ENCODE measurements around the gene USH2A.

Gene USH2A

DNA sequence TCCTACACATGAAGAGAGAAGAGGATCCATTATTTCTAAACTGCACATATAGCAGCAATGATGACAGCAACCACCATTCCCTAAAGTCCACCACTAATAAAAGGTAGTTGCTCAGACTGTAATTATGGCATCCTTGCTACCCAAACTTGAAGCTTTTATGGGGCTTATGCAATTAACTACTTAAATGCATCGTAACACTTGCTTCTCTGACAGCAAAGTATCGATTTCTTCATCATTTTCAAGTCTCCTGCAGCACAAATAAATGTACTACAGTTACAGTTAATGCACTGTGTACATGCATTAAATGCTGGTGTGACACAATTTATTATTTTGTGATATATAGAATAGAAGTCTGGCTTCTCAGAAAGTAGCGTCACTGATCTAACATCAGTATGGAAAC, 241.7 kb downstream of the USH2A start:
- Histone ChIP-seq H3K9me3 (ENCODE audit: control insufficient read depth, insufficient read depth, low read depth, low read length) (no peaks in the 10 kb centered on the region), H3K36me3 (ENCODE audit: control insufficient read depth in 2 of 2, insufficient read depth in 1 of 2, low read length in 2 of 2) (no peaks in the 10 kb centered on the region), H3K27ac (ENCODE audit: extremely low read depth, low read depth, low read length) (no peak overlapping the region), H3K4me1 (ENCODE audit: control insufficient read depth, insufficient read depth, low read length) (no peaks in the 10 kb centered on the region), H3K4me3 (ENCODE audit: low read depth, low read length) (no peak overlapping the region)
- ChIA-PET CTCF (interaction anchor here (0.5 kb wide), 1 partner anchor 1687 kb away, joined by 3 read pairs; no protein-coding TSS in a partner anchor), POLR2A (no interaction called here)
- TF ChIP-seq ZNF2 (tag by site-specific recombination; IDR thresholded peaks at IDR 0.05) = no peak
- TF ChIP-seq ZNF514 (tag by site-specific recombination; IDR thresholded peaks at IDR 0.05) = no peak
- TF ChIP-seq ZNF350 (tag by site-specific recombination; IDR thresholded peaks at IDR 0.05) = no peak
- TF ChIP-seq ZNF747 (tag by site-specific recombination; IDR thresholded peaks at IDR 0.05) = no peak
- no peak for TF ChIP-seq ZNF768 (tag by site-specific recombination; IDR thresholded peaks at IDR 0.05)
- TF ChIP-seq ZNF785 (tag by site-specific recombination; IDR thresholded peaks at IDR 0.05) = no peak
- TF ChIP-seq ZNF544 (tag by site-specific recombination; IDR thresholded peaks at IDR 0.05) = no peak
- TF ChIP-seq ZNF776 (tag by site-specific recombination; IDR thresholded peaks at IDR 0.05; ENCODE audit: borderline replicate concordance) = no peak
- TF ChIP-seq ZNF114 (tag by site-specific recombination; IDR thresholded peaks at IDR 0.05) = no peak
- no peak for TF ChIP-seq ZNF140 (tag by site-specific recombination; IDR thresholded peaks at IDR 0.05)

DNA sequence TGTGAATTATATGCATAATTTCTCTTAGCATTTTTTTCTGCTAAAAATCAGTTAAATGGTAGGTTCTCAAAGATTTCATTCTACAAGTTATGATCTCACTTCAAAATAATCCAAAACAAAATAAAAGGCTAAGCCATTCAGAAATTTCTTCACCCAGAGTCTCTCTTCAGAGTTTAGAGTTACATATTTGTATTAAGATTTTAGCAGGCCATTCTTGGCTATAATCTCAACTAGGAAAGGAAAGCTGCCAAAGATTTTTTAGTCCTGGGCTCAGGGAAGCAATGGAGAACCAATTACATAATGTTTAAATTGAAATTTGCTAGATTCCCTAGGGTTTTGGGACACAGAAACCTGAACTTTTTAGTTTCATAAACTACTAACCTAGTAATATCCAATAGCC, 245.0 kb downstream of the USH2A start:
- POLR2A ChIA-PET = no interaction called here
- TF ChIP-seq ZNF221 (tag by site-specific recombination; IDR thresholded peaks at IDR 0.05; ENCODE audit: borderline replicate concordance) = no peak
- no peak for TF ChIP-seq ZNF639 (tag by site-specific recombination; IDR thresholded peaks at IDR 0.05)
- no peak for TF ChIP-seq GLI2 (tag by site-specific recombination; IDR thresholded peaks at IDR 0.05; ENCODE audit: borderline replicate concordance, low read depth)
- no peak for TF ChIP-seq ZNF274 (IDR thresholded peaks at IDR 0.05; ENCODE audit: low read length)
- TF ChIP-seq ZNF274 (tag by site-specific recombination; IDR thresholded peaks at IDR 0.05; ENCODE audit: borderline replicate concordance) = no peak
- no peak for TF ChIP-seq ZNF175 (tag by site-specific recombination; IDR thresholded peaks at IDR 0.05)
- TF ChIP-seq, protein P1, sequence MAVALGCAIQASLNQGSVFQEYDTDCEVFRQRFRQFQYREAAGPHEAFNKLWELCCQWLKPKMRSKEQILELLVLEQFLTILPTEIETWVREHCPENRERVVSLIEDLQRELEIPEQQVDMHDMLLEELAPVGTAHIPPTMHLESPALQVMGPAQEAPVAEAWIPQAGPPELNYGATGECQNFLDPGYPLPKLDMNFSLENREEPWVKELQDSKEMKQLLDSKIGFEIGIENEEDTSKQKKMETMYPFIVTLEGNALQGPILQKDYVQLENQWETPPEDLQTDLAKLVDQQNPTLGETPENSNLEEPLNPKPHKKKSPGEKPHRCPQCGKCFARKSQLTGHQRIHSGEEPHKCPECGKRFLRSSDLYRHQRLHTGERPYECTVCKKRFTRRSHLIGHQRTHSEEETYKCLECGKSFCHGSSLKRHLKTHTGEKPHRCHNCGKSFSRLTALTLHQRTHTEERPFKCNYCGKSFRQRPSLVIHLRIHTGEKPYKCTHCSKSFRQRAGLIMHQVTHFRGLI (tag by site-specific recombination; IDR thresholded peaks at IDR 0.05) = no peak
- TF ChIP-seq ZNF473 (tag by site-specific recombination; IDR thresholded peaks at IDR 0.05) = no peak
- no peak for TF ChIP-seq PRDM4 (tag by site-specific recombination; IDR thresholded peaks at IDR 0.05)
- TF ChIP-seq ATF2 (tag by site-specific recombination; IDR thresholded peaks at IDR 0.05; ENCODE audit: low read depth) = no peak
- no peak for TF ChIP-seq ZFP3 (tag by site-specific recombination; IDR thresholded peaks at IDR 0.05; ENCODE audit: low read depth)
- TF ChIP-seq ZNF350 (tag by site-specific recombination; IDR thresholded peaks at IDR 0.05) = no peak
- no peak for TF ChIP-seq ZNF670 (tag by site-specific recombination; IDR thresholded peaks at IDR 0.05; ENCODE audit: low read depth)
- TF ChIP-seq ZNF37A (tag by site-specific recombination; IDR thresholded peaks at IDR 0.05) = no peak
- TF ChIP-seq, protein P2, sequence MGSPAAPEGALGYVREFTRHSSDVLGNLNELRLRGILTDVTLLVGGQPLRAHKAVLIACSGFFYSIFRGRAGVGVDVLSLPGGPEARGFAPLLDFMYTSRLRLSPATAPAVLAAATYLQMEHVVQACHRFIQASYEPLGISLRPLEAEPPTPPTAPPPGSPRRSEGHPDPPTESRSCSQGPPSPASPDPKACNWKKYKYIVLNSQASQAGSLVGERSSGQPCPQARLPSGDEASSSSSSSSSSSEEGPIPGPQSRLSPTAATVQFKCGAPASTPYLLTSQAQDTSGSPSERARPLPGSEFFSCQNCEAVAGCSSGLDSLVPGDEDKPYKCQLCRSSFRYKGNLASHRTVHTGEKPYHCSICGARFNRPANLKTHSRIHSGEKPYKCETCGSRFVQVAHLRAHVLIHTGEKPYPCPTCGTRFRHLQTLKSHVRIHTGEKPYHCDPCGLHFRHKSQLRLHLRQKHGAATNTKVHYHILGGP (tag by site-specific recombination; IDR thresholded peaks at IDR 0.05) = no peak
- no peak for TF ChIP-seq OVOL3 (tag by site-specific recombination; IDR thresholded peaks at IDR 0.05)
- no peak for TF ChIP-seq ZNF112 (tag by site-specific recombination; IDR thresholded peaks at IDR 0.05)
- Histone ChIP-seq H3K4me3 (ENCODE audit: low read depth, low read length) (no peak overlapping the region), H3K27ac (ENCODE audit: extremely low read depth, low read depth, low read length) (no peak overlapping the region), H3K36me3 (ENCODE audit: control insufficient read depth in 2 of 2, insufficient read depth in 1 of 2, low read length in 2 of 2) (no peaks in the 10 kb centered on the region), H3K4me1 (ENCODE audit: control insufficient read depth, insufficient read depth, low read length) (no peaks in the 10 kb centered on the region), H3K9me3 (ENCODE audit: control insufficient read depth, insufficient read depth, low read depth, low read length) (no peaks in the 10 kb centered on the region)
- CTCF ChIA-PET = no interaction called here

Data from HEK293 (cell line).